DOHH2 (cell line): ENCODE data around the gene PPHLN1.
"Not testable (repeated sequence)": the region's sequence is repeated elsewhere in the genome, so short reads cannot be mapped to it uniquely, and the experiment has no call there.

Experiments used
- CTCF ChIP-seq: fragments of 200-600 bp; sonication (generic); IDR thresholded peaks from one replicate; pipeline ENCODE4 v1.5.1; 2014; ENCODE audit warnings: antibody characterized with exemption, mild to moderate bottlenecking, low read depth, low read length; ENCODE audit not compliant: poor library complexity, severe bottlenecking
- EZH2phosphoT487 ChIP-seq: fragments of 200-600 bp; sonication (generic); IDR thresholded peaks from 2 replicates; pipeline ENCODE4 v1.6.1; 2017; ENCODE audit warnings: borderline replicate concordance, mild to moderate bottlenecking, antibody characterized with exemption, low read length, moderate library complexity, mixed read lengths

GRCh38 chr12:42330097-42330496 lies 4.1 kb downstream of the PPHLN1 start:
- not testable (repeated sequence) for TF ChIP-seq CTCF, EZH2phosphoT487
